HAP-1 (cell line): ENCODE results near the gene CDC42BPG.
A peak's percentile ranks its signal among the peaks of the same experiment; 100 is the strongest.

ENCODE experiments used
- DNase-seq, 2 experiments: peaks; one replicate each; pipeline ENCODE4 v3.0.0-alpha.2; 2016 to 2020; ENCODE audit warnings: low spot score in 2 of 2
- H3K27me3 ChIP-seq: fragments of 250-450 bp; sonication (Bioruptor Pico); 2 replicates; pipeline ENCODE4 v1.5.1; 2020; ENCODE audit warnings: low read depth, mild to moderate bottlenecking, moderate library complexity
- H3K36me3 ChIP-seq: fragments of 250-450 bp; sonication (Bioruptor Pico); replicated peaks from 2 replicates; pipeline ENCODE4 v1.5.1; 2020; ENCODE audit warnings: mild to moderate bottlenecking
- H3K4me1 ChIP-seq: fragments of 250-450 bp; sonication (Bioruptor Pico); 2 replicates; pipeline ENCODE4 v1.5.1; 2020; ENCODE audit warnings: mild to moderate bottlenecking
- H3K4me3 ChIP-seq: fragments of 250-450 bp; sonication (Bioruptor Pico); 2 replicates; pipeline ENCODE4 v1.5.1; 2020; ENCODE audit warnings: mild to moderate bottlenecking, moderate library complexity
- H3K9me3 ChIP-seq: fragments of 250-450 bp; sonication (Bioruptor Pico); 2 replicates; pipeline ENCODE4 v1.5.1; 2020; ENCODE audit warnings: mild to moderate bottlenecking, moderate library complexity
- in situ Hi-C: fragments of 300-500 bp; cut with MboI; formaldehyde crosslinking; loops from 3 replicates; pipeline ENCODE4 v1.14.3; 2020; ENCODE audit warnings: low sequenced_read_pairs, inconsistent platforms, mixed read lengths

The CDC42BPG gene

GRCh38 chr11:64887234-64887756 is 42.8 kb upstream of the CDC42BPG start:
- in situ Hi-C loops: no loop called here
- H3K4me3 ChIP-seq: peak overlapping the region; percentile 22; the same call in 1 of the 2 replicates
- peak; percentile 33 to 48 for DNase-seq

GRCh38 chr11:64885367-64886286 is 41.2 kb upstream of the CDC42BPG start:
- no peaks in the 10 kb centered on the region for H3K36me3 ChIP-seq
- no peak overlapping the region for H3K4me3 ChIP-seq
- no peaks in the 10 kb centered on the region for H3K9me3 ChIP-seq
- DNase-seq: no peak
- H3K4me1 ChIP-seq: peaks cover 13% of the 10 kb centered on the region
- in situ Hi-C loops: no loop called here
- no peaks in the 10 kb centered on the region for H3K27me3 ChIP-seq

More at GRCh38 chr11:64887234-64887756, 42.8 kb upstream of the CDC42BPG start:
- no peaks in the 10 kb centered on the region for H3K9me3 ChIP-seq
- H3K4me1 ChIP-seq: peaks cover 13% of the 10 kb centered on the region
- H3K27me3 ChIP-seq: no peaks in the 10 kb centered on the region
- H3K36me3 ChIP-seq: no peaks in the 10 kb centered on the region

GRCh38 chr11:64884019-64884418 is 39.6 kb upstream of the CDC42BPG start:
- H3K4me1 ChIP-seq: peaks cover 18% of the 10 kb centered on the region
- no peaks in the 10 kb centered on the region for H3K27me3 ChIP-seq
- no peaks in the 10 kb centered on the region for H3K9me3 ChIP-seq
- H3K36me3 ChIP-seq: no peaks in the 10 kb centered on the region
- H3K4me3 ChIP-seq: no peak overlapping the region
- no peak for DNase-seq
- in situ Hi-C loops: no loop called here

GRCh38 chr11:64883575-64883974 is 39.1 kb upstream of the CDC42BPG start:
- Histone ChIP-seq H3K36me3 (no peaks in the 10 kb centered on the region), H3K27me3 (no peaks in the 10 kb centered on the region), H3K4me1 (peaks cover 18% of the 10 kb centered on the region), H3K9me3 (no peaks in the 10 kb centered on the region), H3K4me3 (no peak overlapping the region)
- no peak for DNase-seq
- in situ Hi-C loops: no loop called here

- in situ Hi-C loops: no loop called here
- H3K4me1 ChIP-seq: peaks cover 6% of the 10 kb centered on the region
- H3K4me3 ChIP-seq: no peak overlapping the region
- H3K27me3 ChIP-seq: no peaks in the 10 kb centered on the region
- no peaks in the 10 kb centered on the region for H3K36me3 ChIP-seq
- no peaks in the 10 kb centered on the region for H3K9me3 ChIP-seq
- no peak for DNase-seq
Observed at GRCh38 chr11:64882243-64882642, 37.8 kb upstream of the CDC42BPG start.

- H3K4me3 ChIP-seq: no peak overlapping the region
- H3K36me3 ChIP-seq: no peaks in the 10 kb centered on the region
- H3K9me3 ChIP-seq: no peaks in the 10 kb centered on the region
- peaks cover 8% of the 10 kb centered on the region for H3K4me1 ChIP-seq
- DNase-seq: no peak
- no peaks in the 10 kb centered on the region for H3K27me3 ChIP-seq
- in situ Hi-C loops: no loop called here
Observed at GRCh38 chr11:64881476-64881875, 37.0 kb upstream of the CDC42BPG start.

- no peaks in the 10 kb centered on the region for H3K9me3 ChIP-seq
- in situ Hi-C loops: no loop called here
- peaks cover 8% of the 10 kb centered on the region for H3K4me1 ChIP-seq
- no peaks in the 10 kb centered on the region for H3K36me3 ChIP-seq
- DNase-seq: no peak
- no peaks in the 10 kb centered on the region for H3K27me3 ChIP-seq
- no peak overlapping the region for H3K4me3 ChIP-seq
Observed at GRCh38 chr11:64880240-64881001, 36.0 kb upstream of the CDC42BPG start.

GRCh38 chr11:64879244-64879900 is 34.9 kb upstream of the CDC42BPG start:
- H3K27me3 ChIP-seq: no peaks in the 10 kb centered on the region
- no peaks in the 10 kb centered on the region for H3K9me3 ChIP-seq
- in situ Hi-C loops: no loop called here
- peak overlapping the region; percentile 92 for H3K4me3 ChIP-seq
- 0 out of 2 replicates have a peak, but pooled peaks cover 3% of the 10 kb centered on the region for H3K36me3 ChIP-seq
- DNase-seq: no peak
- H3K4me1 ChIP-seq: peaks cover 8% of the 10 kb centered on the region

GRCh38 chr11:64878494-64879243 is 34.2 kb upstream of the CDC42BPG start, which contains the start of gene EHD1:
Gene EHD1, minus strand, starts transcription at chr11:64878621. Its CDS starts 157 bp downstream, at chr11:64878464.
- in situ Hi-C loops: no loop called here
- no peaks in the 10 kb centered on the region for H3K9me3 ChIP-seq
- DNase-seq: peak; percentile 96 to 100
- peak within 1 kb of the TSS; percentile 92 for H3K4me3 ChIP-seq
- peaks cover 8% of the 10 kb centered on the region for H3K4me1 ChIP-seq
- no peaks in the 10 kb centered on the region for H3K27me3 ChIP-seq
- H3K36me3 ChIP-seq: 0 out of 2 replicates have a peak, but pooled peaks cover 3% of the 10 kb centered on the region

- no peaks in the 10 kb centered on the region for H3K9me3 ChIP-seq
- peak overlapping the region; percentile 92 for H3K4me3 ChIP-seq
- peaks cover 5% of the 10 kb centered on the region for H3K36me3 ChIP-seq
- no peaks in the 10 kb centered on the region for H3K27me3 ChIP-seq
- in situ Hi-C loops: no loop called here
- H3K4me1 ChIP-seq: peaks cover 8% of the 10 kb centered on the region
- peak in 1 of 2 experiments; percentile 6 for DNase-seq
Observed at GRCh38 chr11:64878223-64878493, 33.7 kb upstream of the CDC42BPG start.

GRCh38 chr11:64877390-64878222 is 33.2 kb upstream of the CDC42BPG start:
- no peaks in the 10 kb centered on the region for H3K9me3 ChIP-seq
- peak overlapping the region; percentile 92 for H3K4me3 ChIP-seq
- peaks cover 7% of the 10 kb centered on the region for H3K36me3 ChIP-seq
- peaks cover 8% of the 10 kb centered on the region for H3K4me1 ChIP-seq
- in situ Hi-C loops: no loop called here
- DNase-seq: peak; percentile 11 to 59
- no peaks in the 10 kb centered on the region for H3K27me3 ChIP-seq

GRCh38 chr11:64876835-64877341 is 32.4 kb upstream of the CDC42BPG start:
- Histone ChIP-seq H3K4me3 (peak overlapping the region; percentile 92), H3K27me3 (no peaks in the 10 kb centered on the region), H3K4me1 (peaks cover 8% of the 10 kb centered on the region), H3K36me3 (peaks cover 7% of the 10 kb centered on the region), H3K9me3 (no peaks in the 10 kb centered on the region)
- in situ Hi-C loops: no loop called here
- peak in 1 of 2 experiments; percentile 51 for DNase-seq
